GM19099 (cell line): Measurements from ENCODE around the gene ELAVL4.

Experiments used
- POLR2A ChIP-seq: IDR thresholded peaks from 3 replicates; pipeline ENCODE4 v1.6.1; 2011; ENCODE audit warnings: low read depth; ENCODE audit not compliant: insufficient read length; ENCODE audit errors: extremely low read depth

The ELAVL4 gene

GRCh38 chr1:50106095-50106761 lies 2.5 kb upstream of the ELAVL4 start:
- no peak for TF ChIP-seq POLR2A

GRCh38 chr1:50109116-50109515 lies 396 bp downstream of the ELAVL4 start:
- TF ChIP-seq POLR2A, result no peak

GRCh38 chr1:50109647-50110075 lies 941 bp downstream of the ELAVL4 start:
- TF ChIP-seq POLR2A, result no peak

GRCh38 chr1:50110151-50110550 lies 1.4 kb downstream of the ELAVL4 start:
- TF ChIP-seq POLR2A, result no peak

GRCh38 chr1:50110656-50111055 lies 1.9 kb downstream of the ELAVL4 start:
- no peak for TF ChIP-seq POLR2A

GRCh38 chr1:50111503-50111902 lies 2.8 kb downstream of the ELAVL4 start:
- no peak for TF ChIP-seq POLR2A

- TF ChIP-seq POLR2A, result no peak
Observed at GRCh38 chr1:50112193-50112592, 3.5 kb downstream of the ELAVL4 start.

GRCh38 chr1:50123071-50123470 lies 14.4 kb downstream of the ELAVL4 start:
- no peak for TF ChIP-seq POLR2A

- no peak for TF ChIP-seq POLR2A
Observed at GRCh38 chr1:50126927-50127715, 18.4 kb downstream of the ELAVL4 start.

- no peak for TF ChIP-seq POLR2A
Observed at GRCh38 chr1:50129201-50129600, 20.5 kb downstream of the ELAVL4 start.

GRCh38 chr1:50132347-50132894 lies 23.7 kb downstream of the ELAVL4 start:
- no peak for TF ChIP-seq POLR2A

- TF ChIP-seq POLR2A, result no peak
Observed at GRCh38 chr1:50135716-50136115, 27.0 kb downstream of the ELAVL4 start.

GRCh38 chr1:50139339-50140181 lies 30.8 kb downstream of the ELAVL4 start:
- no peak for TF ChIP-seq POLR2A

- TF ChIP-seq POLR2A, result no peak
Observed at GRCh38 chr1:50140182-50140447, 31.4 kb downstream of the ELAVL4 start.

GRCh38 chr1:50147191-50147850 lies 38.6 kb downstream of the ELAVL4 start:
- no peak for TF ChIP-seq POLR2A
